Nephron progenitor cell (in vitro differentiated cells): ENCODE measurements around the gene HMMR.

Experiments
- DNase-seq: peaks from one replicate; pipeline ENCODE4 v3.0.0; 2021
- H3K27ac Mint-ChIP-seq: 2 replicates; pipeline ENCODE4 v1.8.0; 2021; ENCODE audit warnings: mild to moderate bottlenecking, moderate library complexity, mixed read lengths
- H3K27me3 Mint-ChIP-seq: 2 replicates; pipeline ENCODE4 v1.8.0; 2021; ENCODE audit warnings: mild to moderate bottlenecking, low read depth, mixed read lengths; ENCODE audit not compliant: poor library complexity
- H3K36me3 Mint-ChIP-seq: 2 replicates; pipeline ENCODE4 v1.8.0; 2021; ENCODE audit warnings: low read depth, mixed read lengths
- H3K4me1 Mint-ChIP-seq: 2 replicates; pipeline ENCODE4 v1.8.0; 2021; ENCODE audit warnings: mixed read lengths
- H3K4me3 Mint-ChIP-seq: 2 replicates; pipeline ENCODE4 v1.8.0; 2021; ENCODE audit warnings: mild to moderate bottlenecking, moderate library complexity, mixed read lengths
- H3K9me3 Mint-ChIP-seq: 2 replicates; pipeline ENCODE4 v1.8.0; 2021; ENCODE audit warnings: mild to moderate bottlenecking, moderate library complexity, mixed read lengths
- CTCF ChIP-seq: fragments of 200-600 bp; sonication (generic); IDR thresholded peaks from 2 replicates; pipeline ENCODE4 v1.5.0; 2021; ENCODE audit warnings: antibody characterized with exemption

HMMR gene

GRCh38 chr5:163503106-163504078, 43.0 kb downstream of the HMMR start:
- peaks cover 9% of the 10 kb centered on the region for H3K36me3 Mint-ChIP-seq
- H3K9me3 Mint-ChIP-seq: no peaks in the 10 kb centered on the region
- peak overlapping the region; percentile 99 for H3K27ac Mint-ChIP-seq
- H3K4me3 Mint-ChIP-seq: peak overlapping the region; percentile 98
- H3K27me3 Mint-ChIP-seq: no peaks in the 10 kb centered on the region
- peak; percentile 40 for DNase-seq
- TF ChIP-seq CTCF: no peak
- peaks cover 33% of the 10 kb centered on the region for H3K4me1 Mint-ChIP-seq

- H3K27me3 Mint-ChIP-seq: no peaks in the 10 kb centered on the region
- peaks cover 42% of the 10 kb centered on the region for H3K4me1 Mint-ChIP-seq
- H3K4me3 Mint-ChIP-seq: peak overlapping the region; percentile 98
- H3K9me3 Mint-ChIP-seq: no peaks in the 10 kb centered on the region
- peaks cover 18% of the 10 kb centered on the region for H3K36me3 Mint-ChIP-seq
- peak; percentile 23 for DNase-seq
- TF ChIP-seq CTCF: no peak
- H3K27ac Mint-ChIP-seq: peak overlapping the region; percentile 99
Observed at GRCh38 chr5:163504079-163504931, 43.9 kb downstream of the HMMR start.

- no peaks in the 10 kb centered on the region for H3K27me3 Mint-ChIP-seq
- no peak for DNase-seq
- peaks cover 24% of the 10 kb centered on the region for H3K36me3 Mint-ChIP-seq
- H3K4me1 Mint-ChIP-seq: peaks cover 46% of the 10 kb centered on the region
- no peak for TF ChIP-seq CTCF
- peak overlapping the region; percentile 99 for H3K27ac Mint-ChIP-seq
- H3K4me3 Mint-ChIP-seq: peak overlapping the region; percentile 98
- H3K9me3 Mint-ChIP-seq: no peaks in the 10 kb centered on the region
Observed at GRCh38 chr5:163505049-163505367, 44.6 kb downstream of the HMMR start.

- Mint-ChIP-seq H3K36me3 (peaks cover 27% of the 10 kb centered on the region), H3K4me1 (peaks cover 46% of the 10 kb centered on the region), H3K9me3 (no peaks in the 10 kb centered on the region), H3K27me3 (no peaks in the 10 kb centered on the region), H3K27ac (peak within 1 kb of the TSS; percentile 99), H3K4me3 (peak within 1 kb of the TSS; percentile 98)
- TF ChIP-seq CTCF: peak; percentile 29
- peak; percentile 95 for DNase-seq
Observed at GRCh38 chr5:163505368-163506094, 45.1 kb downstream of the HMMR start, which contains the start of gene MAT2B. Gene MAT2B (plus strand): TSS chr5:163505619. CDS start chr5:163505687, 68 bp downstream.

GRCh38 chr5:163506095-163506457, 45.6 kb downstream of the HMMR start:
- Mint-ChIP-seq H3K36me3 (peaks cover 32% of the 10 kb centered on the region), H3K4me3 (peak overlapping the region; percentile 98), H3K27ac (peak overlapping the region; percentile 99), H3K4me1 (peaks cover 46% of the 10 kb centered on the region), H3K27me3 (no peaks in the 10 kb centered on the region), H3K9me3 (no peaks in the 10 kb centered on the region)
- TF ChIP-seq CTCF: no peak
- no peak for DNase-seq
